ENCODE results near the gene DNAJA1.
"Not testable (repeated sequence)": the region's sequence is repeated elsewhere in the genome, so short reads cannot be mapped to it uniquely, and the experiment has no call there.

The DNAJA1 gene

GRCh38 chr9:32992595-32993238, 32.4 kb upstream of the DNAJA1 start:
- no peak overlapping the region for H3K4ac ChIP-seq (ENCODE audit: low read depth, low read length)
- no peaks in the 10 kb centered on the region for H3K4me1 ChIP-seq (ENCODE audit: control insufficient read depth, low read depth, low read length)
- H3K23ac ChIP-seq (ENCODE audit: low read length) = no peak overlapping the region
- H3K36me3 ChIP-seq (ENCODE audit: control insufficient read depth, insufficient read depth, low read length) = peaks cover 4% of the 10 kb centered on the region
- H3K79me2 ChIP-seq (ENCODE audit: control insufficient read depth, insufficient read depth, low read length) = peaks cover 15% of the 10 kb centered on the region
- no peak overlapping the region for H2BK120ac ChIP-seq (ENCODE audit: low read depth, low read length)
- no peaks in the 10 kb centered on the region for H3K27me3 ChIP-seq (ENCODE audit: insufficient read depth, low read length, poor library complexity)
- H3K4me3 ChIP-seq (ENCODE audit: low read length) = no peak overlapping the region
- H3K18ac ChIP-seq (ENCODE audit: low read length) = no peak overlapping the region
- no peak overlapping the region for H2BK5ac ChIP-seq (ENCODE audit: low read length)
- DNase-seq = no peak
- no peak overlapping the region for H3K27ac ChIP-seq (ENCODE audit: low read depth, low read length)
- H2AK5ac ChIP-seq (ENCODE audit: low read length) = no peak overlapping the region
- no peak overlapping the region for H3K9ac ChIP-seq (ENCODE audit: low read length)
- WGBS (ENCODE audit: extremely low coverage, insufficient coverage, low lambda C conversion rate) = no CpG with 5 or more reads among the region's 3 CpGs
- no peak overlapping the region for H2BK15ac ChIP-seq (replicated peaks; ENCODE audit: low read depth)
- no peak overlapping the region for H3K4me2 ChIP-seq (ENCODE audit: low read length)
- no peak overlapping the region for H4K5ac ChIP-seq (ENCODE audit: low read length)
- H4K8ac ChIP-seq (ENCODE audit: low read depth, low read length) = no peak overlapping the region
- H3K79me1 ChIP-seq (ENCODE audit: low read length) = peaks cover 16% of the 10 kb centered on the region
- no peak overlapping the region for H3K56ac ChIP-seq (ENCODE audit: low read length)

DNA sequence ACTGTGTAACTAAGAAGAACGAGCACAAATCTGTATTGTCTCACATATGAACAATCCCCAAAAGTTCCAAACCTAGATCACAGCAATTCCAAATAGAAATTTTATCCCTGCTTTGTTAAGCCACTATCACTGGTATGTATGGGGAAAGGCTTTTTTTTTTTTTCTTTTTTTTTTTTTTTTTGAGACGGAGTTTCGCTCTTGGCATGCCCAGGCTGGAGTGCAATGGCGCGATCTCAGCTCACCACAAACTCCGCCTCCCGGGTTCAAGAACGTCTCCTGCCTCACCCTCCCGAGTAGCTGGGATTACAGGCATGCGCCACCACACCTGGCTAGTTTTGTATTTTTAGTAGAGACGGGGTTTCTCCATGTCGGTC, 24.4 kb upstream of the DNAJA1 start:
- H3K27ac ChIP-seq (ENCODE audit: low read depth, low read length) = peak overlapping the region; percentile 52

DNA sequence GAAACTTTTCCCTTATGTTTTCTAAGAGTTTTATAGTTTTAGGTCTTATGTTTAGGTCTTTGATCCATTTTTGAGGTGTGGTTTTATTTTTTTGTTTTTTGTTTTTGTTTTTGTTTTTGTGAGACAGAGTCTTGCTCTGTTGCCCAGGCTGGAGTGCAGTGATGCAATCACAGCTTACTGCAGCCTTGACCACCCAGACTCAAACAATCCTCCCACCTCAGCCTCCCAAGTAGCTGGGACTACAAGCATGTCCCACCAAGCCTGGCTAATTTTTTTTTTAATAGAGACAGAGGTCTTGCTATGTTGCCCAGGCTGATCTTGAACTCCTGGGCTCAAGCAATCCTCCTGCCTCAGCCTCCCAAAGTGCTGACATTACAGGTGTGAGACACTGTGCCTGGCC, 19.7 kb upstream of the DNAJA1 start:
- H3K4me2 ChIP-seq (ENCODE audit: low read length); H3K27me3 ChIP-seq (ENCODE audit: insufficient read depth, low read length, poor library complexity); DNase-seq; H2BK15ac ChIP-seq (replicated peaks; ENCODE audit: low read depth); H2BK5ac ChIP-seq (ENCODE audit: low read length); H4K8ac ChIP-seq (ENCODE audit: low read depth, low read length); H3K9ac ChIP-seq (ENCODE audit: low read length); H4K5ac ChIP-seq (ENCODE audit: low read length); H2AK5ac ChIP-seq (ENCODE audit: low read length); H3K56ac ChIP-seq (ENCODE audit: low read length); H3K36me3 ChIP-seq (ENCODE audit: control insufficient read depth, insufficient read depth, low read length); H2BK120ac ChIP-seq (ENCODE audit: low read depth, low read length); H3K79me1 ChIP-seq (ENCODE audit: low read length); H3K4me3 ChIP-seq (ENCODE audit: low read length); H3K27ac ChIP-seq (ENCODE audit: low read depth, low read length); H3K18ac ChIP-seq (ENCODE audit: low read length); H3K23ac ChIP-seq (ENCODE audit: low read length); H3K4me1 ChIP-seq (ENCODE audit: control insufficient read depth, low read depth, low read length); H3K79me2 ChIP-seq (ENCODE audit: control insufficient read depth, insufficient read depth, low read length); H3K4ac ChIP-seq (ENCODE audit: low read depth, low read length): not testable (repeated sequence)

More for the DNA sequence above, 24.4 kb upstream of the DNAJA1 start:
- not testable (repeated sequence) for H3K23ac ChIP-seq (ENCODE audit: low read length); H2AK5ac ChIP-seq (ENCODE audit: low read length); H2BK15ac ChIP-seq (replicated peaks; ENCODE audit: low read depth); H3K4me1 ChIP-seq (ENCODE audit: control insufficient read depth, low read depth, low read length); H3K4ac ChIP-seq (ENCODE audit: low read depth, low read length); H3K18ac ChIP-seq (ENCODE audit: low read length); H2BK5ac ChIP-seq (ENCODE audit: low read length); H3K4me3 ChIP-seq (ENCODE audit: low read length); H3K36me3 ChIP-seq (ENCODE audit: control insufficient read depth, insufficient read depth, low read length); H4K8ac ChIP-seq (ENCODE audit: low read depth, low read length); H4K5ac ChIP-seq (ENCODE audit: low read length); H3K79me1 ChIP-seq (ENCODE audit: low read length); H2BK120ac ChIP-seq (ENCODE audit: low read depth, low read length); H3K4me2 ChIP-seq (ENCODE audit: low read length); H3K27me3 ChIP-seq (ENCODE audit: insufficient read depth, low read length, poor library complexity)
- H3K79me2 ChIP-seq (ENCODE audit: control insufficient read depth, insufficient read depth, low read length) = peaks cover 21% of the 10 kb centered on the region
- DNase-seq = peak; percentile 6
- H3K9ac ChIP-seq (ENCODE audit: low read length) = peak overlapping the region; percentile 96
- H3K56ac ChIP-seq (ENCODE audit: low read length) = peak overlapping the region; percentile 98
- WGBS (ENCODE audit: extremely low coverage, insufficient coverage, low lambda C conversion rate) = no CpG with 5 or more reads among the region's 12 CpGs

DNA sequence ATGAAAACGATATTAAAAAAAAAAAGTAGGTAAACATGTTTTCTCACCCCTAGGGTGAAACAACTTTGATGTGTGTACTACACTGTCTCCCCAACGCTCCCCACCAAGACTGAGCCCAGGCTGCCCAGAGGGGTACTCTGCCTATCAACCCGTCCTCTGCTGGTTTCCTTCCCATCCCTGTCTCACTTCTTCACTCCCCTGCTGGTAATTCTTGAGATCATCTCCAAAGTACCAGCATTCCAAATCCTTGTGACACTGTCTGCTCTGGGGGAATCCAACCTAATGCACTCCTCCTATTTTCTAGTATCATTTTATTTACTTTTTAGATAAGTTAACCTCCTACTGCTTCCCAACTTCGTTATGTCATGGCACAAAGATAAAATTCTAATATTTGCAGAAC, 17.3 kb upstream of the DNAJA1 start:
- Histone ChIP-seq H3K27me3 (ENCODE audit: insufficient read depth, low read length, poor library complexity) (no peaks in the 10 kb centered on the region), H3K79me1 (ENCODE audit: low read length) (no peaks in the 10 kb centered on the region), H3K23ac (ENCODE audit: low read length) (no peak overlapping the region), H3K18ac (ENCODE audit: low read length) (no peak overlapping the region), H3K9ac (ENCODE audit: low read length) (no peak overlapping the region), H3K4me2 (ENCODE audit: low read length) (no peak overlapping the region), H3K4me1 (ENCODE audit: control insufficient read depth, low read depth, low read length) (no peaks in the 10 kb centered on the region), H3K36me3 (ENCODE audit: control insufficient read depth, insufficient read depth, low read length) (no peaks in the 10 kb centered on the region), H2BK15ac (replicated peaks; ENCODE audit: low read depth) (no peak overlapping the region), H3K27ac (ENCODE audit: low read depth, low read length) (no peak overlapping the region), H3K4me3 (ENCODE audit: low read length) (no peak overlapping the region), H2BK5ac (ENCODE audit: low read length) (no peak overlapping the region), H4K5ac (ENCODE audit: low read length) (no peak overlapping the region), H4K8ac (ENCODE audit: low read depth, low read length) (no peak overlapping the region), H3K56ac (ENCODE audit: low read length) (no peak overlapping the region), H3K4ac (ENCODE audit: low read depth, low read length) (no peak overlapping the region), H2AK5ac (ENCODE audit: low read length) (no peak overlapping the region), H3K79me2 (ENCODE audit: control insufficient read depth, insufficient read depth, low read length) (no peaks in the 10 kb centered on the region), H2BK120ac (ENCODE audit: low read depth, low read length) (no peak overlapping the region)
- DNase-seq = peak; percentile 35
- no CpG with 5 or more reads among the region's 4 CpGs for WGBS (ENCODE audit: extremely low coverage, insufficient coverage, low lambda C conversion rate)

DNA sequence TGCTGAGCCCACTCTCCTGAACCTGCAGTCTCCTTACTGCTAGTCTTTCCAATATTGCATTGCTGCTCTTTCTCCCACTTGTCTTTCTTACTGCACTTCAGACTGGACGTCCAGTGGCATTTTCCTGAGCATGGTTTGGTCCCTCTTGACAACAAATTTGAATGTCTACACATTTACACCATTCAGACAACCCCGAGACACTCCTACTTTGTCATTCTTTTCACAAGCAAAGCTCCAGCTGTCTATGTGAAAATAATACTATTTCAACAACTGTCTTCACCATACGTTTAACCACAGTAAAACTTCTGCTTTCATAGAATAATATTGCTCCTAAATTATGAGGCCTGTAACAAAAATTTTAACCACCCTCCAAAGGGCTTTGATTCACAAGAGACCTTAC, 13.2 kb upstream of the DNAJA1 start:
- no peak overlapping the region for H3K9ac ChIP-seq (ENCODE audit: low read length)
- H4K8ac ChIP-seq (ENCODE audit: low read depth, low read length) = no peak overlapping the region
- WGBS (ENCODE audit: extremely low coverage, insufficient coverage, low lambda C conversion rate) = no CpG with 5 or more reads among the region's 3 CpGs
- H2BK5ac ChIP-seq (ENCODE audit: low read length) = no peak overlapping the region
- H2BK120ac ChIP-seq (ENCODE audit: low read depth, low read length) = no peak overlapping the region
- no peaks in the 10 kb centered on the region for H3K79me2 ChIP-seq (ENCODE audit: control insufficient read depth, insufficient read depth, low read length)
- H4K5ac ChIP-seq (ENCODE audit: low read length) = no peak overlapping the region
- H3K27ac ChIP-seq (ENCODE audit: low read depth, low read length) = no peak overlapping the region
- H3K23ac ChIP-seq (ENCODE audit: low read length) = no peak overlapping the region
- H3K36me3 ChIP-seq (ENCODE audit: control insufficient read depth, insufficient read depth, low read length) = no peaks in the 10 kb centered on the region
- no peak overlapping the region for H2BK15ac ChIP-seq (replicated peaks; ENCODE audit: low read depth)
- no peak overlapping the region for H3K56ac ChIP-seq (ENCODE audit: low read length)
- no peak overlapping the region for H3K4ac ChIP-seq (ENCODE audit: low read depth, low read length)
- no peak overlapping the region for H3K4me3 ChIP-seq (ENCODE audit: low read length)
- H3K79me1 ChIP-seq (ENCODE audit: low read length) = no peaks in the 10 kb centered on the region
- no peak overlapping the region for H3K4me2 ChIP-seq (ENCODE audit: low read length)
- H3K18ac ChIP-seq (ENCODE audit: low read length) = no peak overlapping the region
- no peaks in the 10 kb centered on the region for H3K27me3 ChIP-seq (ENCODE audit: insufficient read depth, low read length, poor library complexity)
- H3K4me1 ChIP-seq (ENCODE audit: control insufficient read depth, low read depth, low read length) = no peaks in the 10 kb centered on the region
- no peak overlapping the region for H2AK5ac ChIP-seq (ENCODE audit: low read length)
- DNase-seq = no peak

DNA sequence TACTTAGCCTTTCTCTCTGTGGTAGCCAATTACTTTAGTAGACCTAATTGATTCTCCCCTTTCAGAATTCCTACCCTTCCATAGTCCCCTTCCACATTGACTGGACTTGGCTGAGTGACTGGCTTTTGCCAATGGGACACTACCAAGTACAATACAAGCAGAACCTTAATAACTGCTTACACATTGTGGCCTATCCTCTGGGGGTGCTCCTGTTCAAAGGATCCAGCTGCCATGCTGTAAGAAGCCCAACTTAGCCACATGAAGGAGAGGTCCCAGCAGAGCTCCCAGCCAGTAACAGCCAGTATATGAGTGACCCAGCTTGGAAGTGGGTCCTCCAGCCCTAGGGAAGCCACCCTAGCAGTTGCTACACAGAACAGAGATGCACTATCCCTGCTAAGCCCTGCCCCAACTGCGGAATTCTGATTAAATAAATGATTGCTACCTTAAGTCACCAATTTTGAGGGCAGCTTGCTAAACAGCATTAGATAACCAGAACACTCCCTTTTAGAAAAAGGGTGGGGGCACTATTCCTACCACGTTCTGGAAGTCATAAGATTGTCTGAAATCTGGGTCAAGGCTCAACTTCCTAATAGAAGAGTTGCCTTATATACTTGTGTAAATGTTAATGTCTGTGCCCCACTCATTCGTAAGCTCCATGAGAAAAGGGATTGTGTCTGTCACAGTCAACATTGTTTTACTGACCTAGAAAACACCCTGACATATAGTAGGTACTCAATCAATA, 12.6 kb upstream of the DNAJA1 start:
- no CpG with 5 or more reads among the region's 3 CpGs for WGBS (ENCODE audit: extremely low coverage, insufficient coverage, low lambda C conversion rate)
- Histone ChIP-seq H3K4me2 (ENCODE audit: low read length) (no peak overlapping the region), H2BK15ac (replicated peaks; ENCODE audit: low read depth) (no peak overlapping the region), H3K4me3 (ENCODE audit: low read length) (no peak overlapping the region), H3K18ac (ENCODE audit: low read length) (no peak overlapping the region), H3K4ac (ENCODE audit: low read depth, low read length) (no peak overlapping the region), H3K56ac (ENCODE audit: low read length) (no peak overlapping the region), H4K8ac (ENCODE audit: low read depth, low read length) (no peak overlapping the region), H3K27me3 (ENCODE audit: insufficient read depth, low read length, poor library complexity) (no peaks in the 10 kb centered on the region), H2AK5ac (ENCODE audit: low read length) (no peak overlapping the region), H3K79me1 (ENCODE audit: low read length) (no peaks in the 10 kb centered on the region), H3K9ac (ENCODE audit: low read length) (no peak overlapping the region), H3K23ac (ENCODE audit: low read length) (no peak overlapping the region), H3K27ac (ENCODE audit: low read depth, low read length) (no peak overlapping the region), H3K36me3 (ENCODE audit: control insufficient read depth, insufficient read depth, low read length) (no peaks in the 10 kb centered on the region), H4K5ac (ENCODE audit: low read length) (no peak overlapping the region), H2BK5ac (ENCODE audit: low read length) (no peak overlapping the region), H3K4me1 (ENCODE audit: control insufficient read depth, low read depth, low read length) (no peaks in the 10 kb centered on the region), H2BK120ac (ENCODE audit: low read depth, low read length) (no peak overlapping the region), H3K79me2 (ENCODE audit: control insufficient read depth, insufficient read depth, low read length) (no peaks in the 10 kb centered on the region)
- no peak for DNase-seq
